GM23248 (cell line): ENCODE data around the gene ICE1.

Source experiments
- EZH2 ChIP-seq: fragments of 200-600 bp; sonication (generic); IDR thresholded peaks from 2 replicates; pipeline ENCODE4 v1.6.1; 2018; ENCODE audit warnings: antibody characterized with exemption, mild to moderate bottlenecking; ENCODE audit not compliant: insufficient read depth, poor library complexity, severe bottlenecking
- EZH2phosphoT487 ChIP-seq: fragments of 200-600 bp; sonication (generic); IDR thresholded peaks from 2 replicates; pipeline ENCODE4 v1.6.1; 2018; ENCODE audit warnings: antibody characterized with exemption, moderate library complexity, mild to moderate bottlenecking, low read depth; ENCODE audit not compliant: insufficient read depth

GRCh38 chr5:5486122-5486521, 63.6 kb downstream of the ICE1 start:
- TF ChIP-seq EZH2: no peak
- no peak for TF ChIP-seq EZH2phosphoT487
